ENCODE results near the gene CD59.
A peak's percentile ranks its signal among the peaks of the same experiment; 100 is the strongest.

CD59 gene

GRCh38 chr11:33713151-33713855, 22.9 kb downstream of the CD59 start:
- peak; percentile 64 for DNase-seq

GRCh38 chr11:33712436-33712835, 23.8 kb downstream of the CD59 start:
- no peak for DNase-seq

GRCh38 chr11:33709466-33709865, 26.8 kb downstream of the CD59 start:
- no peak for DNase-seq

DNA sequence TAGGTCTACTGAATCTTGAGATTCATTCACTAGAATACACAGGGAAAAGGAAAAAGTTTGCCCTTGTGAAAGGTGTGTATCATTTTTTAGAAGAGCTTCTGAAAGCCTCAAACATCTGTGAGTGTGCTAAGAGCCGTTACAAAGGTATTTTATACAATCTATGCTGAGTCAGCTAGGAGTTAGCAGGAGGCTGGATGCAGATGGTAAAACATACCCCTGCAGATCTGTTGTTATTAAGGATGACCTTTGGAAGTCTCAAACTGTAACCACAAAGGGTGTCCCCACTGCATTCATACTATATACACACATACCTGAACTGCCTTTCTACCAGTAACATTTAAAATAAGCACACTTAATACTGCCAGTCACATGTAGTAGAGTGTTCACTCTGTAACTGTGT, 27.2 kb downstream of the CD59 start:
- DNase-seq: no peak

DNA sequence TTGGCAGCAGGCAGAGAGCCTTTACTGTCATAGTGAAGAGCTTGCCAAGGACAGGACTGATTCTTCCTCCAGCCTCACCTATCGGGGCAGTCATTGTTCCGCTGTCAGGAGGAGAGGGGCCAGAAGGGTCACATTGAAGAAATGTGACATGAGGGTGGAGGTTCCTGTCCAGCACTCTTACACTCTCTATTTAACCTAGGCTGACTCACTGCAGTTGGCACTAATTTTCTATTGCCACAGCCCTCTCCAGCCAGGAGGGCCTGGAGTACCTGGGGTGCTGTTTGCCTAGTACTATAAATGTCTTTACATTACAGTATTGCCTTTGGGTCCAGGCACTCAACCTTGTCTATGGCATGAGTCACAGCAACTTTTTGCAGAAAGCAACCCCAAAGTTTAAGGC, 28.4 kb downstream of the CD59 start:
- peak; percentile 45 for DNase-seq

- no peak for DNase-seq
These were observed 29.3 kb downstream of the CD59 start for GRCh38 chr11:33706966-33707365.

DNA sequence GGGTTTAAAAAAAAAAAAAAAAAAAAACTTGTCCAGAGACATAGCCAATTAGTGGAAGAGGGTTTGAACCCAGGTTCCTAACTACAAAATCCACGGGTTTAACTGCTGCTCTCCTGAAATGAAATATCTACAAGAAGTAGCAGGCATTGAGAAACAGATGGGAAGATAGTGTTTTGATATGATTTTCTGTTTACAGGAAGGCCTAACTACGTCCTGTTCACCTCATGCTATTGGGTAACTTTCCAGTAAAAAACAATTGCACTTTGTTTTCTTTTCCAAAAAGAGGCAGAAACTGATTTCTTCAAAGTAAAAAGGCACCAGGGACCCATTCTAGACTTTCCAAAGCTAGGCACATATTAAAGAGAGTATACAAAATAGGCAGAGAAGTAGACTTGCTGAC, 29.7 kb downstream of the CD59 start:
- DNase-seq: no peak

- DNase-seq: peak; percentile 61
These were observed 31.8 kb downstream of the CD59 start for GRCh38 chr11:33704240-33705002.

GRCh38 chr11:33703788-33704187, 32.4 kb downstream of the CD59 start:
- no peak for DNase-seq

GRCh38 chr11:33703234-33703633, 33.0 kb downstream of the CD59 start:
- DNase-seq: no peak

DNA sequence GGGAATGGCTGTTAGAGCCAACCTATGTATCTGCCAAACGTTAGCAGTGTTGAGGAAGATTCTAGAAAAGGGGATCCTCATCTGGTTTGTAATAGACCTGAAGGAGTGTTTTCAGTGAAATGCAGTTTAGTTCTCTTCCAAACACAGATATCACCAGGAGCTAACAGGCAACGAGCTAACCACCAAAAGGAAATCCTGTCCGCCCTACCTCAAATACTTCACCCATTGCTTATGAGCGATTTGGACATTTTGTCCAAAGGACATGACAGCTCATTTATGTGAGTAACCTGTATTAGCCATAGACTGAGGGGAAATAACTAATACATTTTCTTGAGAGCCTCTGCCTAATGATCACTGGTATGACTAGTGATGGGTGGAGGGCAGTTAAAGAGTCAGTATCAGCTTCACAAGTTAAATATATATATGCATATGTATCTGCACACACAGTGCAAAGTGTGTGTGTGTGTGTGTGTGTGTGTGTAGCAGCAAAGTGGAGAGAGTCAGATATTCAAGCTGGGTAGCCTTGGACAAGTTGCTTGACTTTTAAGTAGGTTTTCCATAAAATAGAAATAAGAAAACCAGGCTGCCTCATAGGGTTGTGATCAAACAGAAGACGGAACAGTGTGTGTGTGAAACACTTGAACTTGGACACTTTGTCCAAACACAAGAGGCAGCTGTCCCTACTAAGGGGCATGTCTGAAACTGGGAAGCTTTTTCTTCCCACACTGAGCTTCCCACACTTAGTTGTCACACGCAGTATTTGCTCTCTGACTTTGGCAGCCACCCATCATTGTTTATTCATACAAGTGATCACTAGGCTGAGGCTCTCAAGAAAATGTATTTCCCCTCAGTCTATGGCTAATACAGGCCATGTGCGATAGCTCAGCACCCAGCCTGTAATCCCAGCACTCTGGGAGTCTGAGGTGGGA, 34.7 kb downstream of the CD59 start:
- peak; percentile 55 for DNase-seq

- peak; percentile 98 for DNase-seq
These were observed 35.5 kb downstream of the CD59 start, which contains the start of gene C11orf91 for GRCh38 chr11:33700502-33701271. C11orf91 (minus strand) TSS chr11:33700826; CDS start chr11:33700740, 86 bp downstream.

DNA sequence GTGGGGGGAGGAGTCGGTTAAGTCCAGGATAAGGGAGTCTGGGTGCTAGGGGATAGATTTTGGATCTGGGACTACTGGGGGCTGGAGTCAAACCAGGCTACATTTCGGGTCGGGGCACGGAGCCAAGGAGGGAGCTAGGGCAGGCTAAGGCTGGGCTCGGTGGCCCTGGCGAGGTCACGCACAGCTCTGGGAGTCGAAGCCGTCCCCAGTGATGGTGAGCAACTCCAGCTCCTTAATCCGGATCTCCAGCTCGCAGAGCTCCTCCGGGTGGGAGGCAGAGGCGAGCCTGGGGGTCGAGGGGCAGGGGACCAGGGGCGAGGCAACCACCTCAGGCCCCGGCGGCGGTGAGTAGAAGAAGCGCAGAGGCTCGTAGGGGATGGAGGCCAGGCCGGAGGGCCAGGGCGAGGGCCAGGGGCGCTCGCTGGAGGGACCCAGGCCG, 36.1 kb downstream of the CD59 start:
- DNase-seq: no peak

DNA sequence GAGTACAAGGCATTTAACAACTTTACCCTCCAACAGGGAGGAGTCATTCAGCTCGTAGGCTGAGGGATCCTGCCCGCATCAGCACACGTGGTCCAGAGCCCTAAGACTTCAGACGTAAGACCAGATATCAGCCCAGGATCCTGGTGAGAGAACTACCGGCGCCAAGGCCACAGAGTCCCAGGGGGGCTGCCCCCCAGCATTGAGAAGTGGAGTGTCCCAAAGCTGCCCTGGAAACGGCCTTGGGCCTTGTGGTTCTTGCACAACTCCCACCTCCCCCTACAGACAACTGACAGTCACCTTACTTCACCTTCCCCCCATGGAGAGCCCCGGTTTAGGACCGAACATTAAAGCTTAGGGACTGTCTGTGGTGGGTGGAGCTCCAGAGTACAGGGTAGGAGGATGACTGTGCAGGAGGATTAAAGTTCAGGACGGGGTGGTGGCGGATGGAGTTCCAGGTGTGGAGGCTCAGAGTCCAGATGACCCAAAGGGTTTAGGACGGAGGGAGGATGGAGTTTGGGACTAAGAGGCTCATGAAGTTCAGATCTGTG, 36.6 kb downstream of the CD59 start:
- DNase-seq: peak; percentile 29

DNA sequence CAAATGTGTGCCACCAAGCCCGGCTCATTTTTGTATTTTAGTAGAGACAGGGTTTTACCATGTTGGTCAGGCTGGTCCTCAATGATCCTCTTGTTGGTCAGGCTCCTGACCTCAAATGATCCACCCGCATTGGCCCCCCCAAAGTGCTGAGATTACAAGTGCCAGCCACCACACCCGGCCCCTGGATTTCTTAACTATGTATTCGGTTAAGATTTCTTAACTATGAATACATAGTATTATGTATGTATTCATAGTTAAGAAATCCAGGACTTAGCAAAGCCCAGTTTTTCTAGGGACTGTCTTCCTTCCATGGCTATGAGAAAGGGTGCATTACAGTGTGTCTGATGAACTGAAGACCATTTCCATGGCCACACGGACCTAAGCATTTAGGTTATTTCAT, 37.3 kb downstream of the CD59 start:
- no peak for DNase-seq

GRCh38 chr11:33697997-33698396, 38.2 kb downstream of the CD59 start:
- peak; percentile 17 for DNase-seq

GRCh38 chr11:33696931-33697638, 39.1 kb downstream of the CD59 start:
- peak; percentile 97 for DNase-seq

- DNase-seq: no peak
These were observed 39.8 kb downstream of the CD59 start for GRCh38 chr11:33696411-33696810.

DNA sequence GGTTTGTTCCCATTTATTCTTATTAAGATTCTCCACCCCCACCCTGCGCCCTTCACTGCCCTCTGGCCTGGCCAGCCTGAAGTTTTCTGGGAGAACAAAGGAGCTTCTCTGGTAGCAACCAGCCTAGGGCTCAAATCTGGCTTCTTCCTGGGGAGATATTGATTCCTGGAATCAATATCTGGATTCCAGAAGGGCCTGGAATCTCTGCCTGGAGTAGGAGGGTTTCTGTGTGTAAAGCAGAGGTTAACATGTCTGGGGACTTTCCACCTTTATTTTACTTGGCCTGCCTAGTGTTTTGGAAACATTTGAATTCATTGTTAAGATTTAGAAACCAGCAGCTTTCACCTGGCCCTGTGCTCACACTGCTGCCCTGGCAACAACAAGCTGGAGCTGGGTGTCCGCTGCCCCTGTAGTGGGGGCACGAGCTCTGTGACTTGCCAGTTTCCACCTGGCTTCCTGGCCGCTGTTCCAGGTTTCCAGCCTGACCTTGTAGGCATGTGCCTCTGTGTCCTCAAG, 41.1 kb downstream of the CD59 start:
- DNase-seq: no peak

DNA sequence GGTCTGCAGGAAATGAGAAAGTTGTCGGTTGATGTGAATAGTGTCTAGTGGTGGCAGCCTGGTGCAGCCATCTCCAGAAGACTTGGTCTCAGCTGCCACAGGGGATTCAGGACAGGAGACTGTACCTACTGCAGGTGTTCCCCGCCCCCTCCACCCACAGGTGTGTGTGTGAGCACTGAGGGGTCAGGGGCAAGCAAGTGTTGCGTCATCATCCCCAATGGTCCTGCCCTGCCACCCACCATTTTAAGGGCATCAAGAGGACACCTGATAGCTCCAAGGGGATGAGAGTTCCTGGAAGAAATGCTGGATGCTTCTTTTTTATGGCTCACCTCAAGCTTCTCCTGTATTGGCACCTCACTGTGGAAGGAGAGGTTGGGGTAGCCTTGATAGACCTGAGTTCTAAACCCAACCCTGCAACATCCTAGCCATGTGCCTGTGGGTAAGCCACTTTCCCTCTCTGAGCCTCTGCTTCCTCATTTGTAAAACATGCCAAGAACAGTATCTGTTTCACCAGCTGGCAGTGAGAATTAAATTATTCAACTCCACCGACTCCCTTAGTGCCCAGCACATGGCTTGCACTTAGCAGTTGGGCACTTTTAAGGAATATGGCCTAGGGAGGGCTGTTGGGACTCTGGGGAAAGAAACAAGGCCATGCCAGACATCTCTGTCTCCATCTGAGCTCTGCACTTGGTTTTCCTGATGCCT, 41.7 kb downstream of the CD59 start:
- peak; percentile 34 for DNase-seq
